DOHH2 (cell line): Measurements from ENCODE around the gene WAC.

Experiments used
- EZH2phosphoT487 ChIP-seq: fragments of 200-600 bp; sonication (generic); IDR thresholded peaks from 2 replicates; pipeline ENCODE4 v1.6.1; 2017; ENCODE audit warnings: borderline replicate concordance, mild to moderate bottlenecking, antibody characterized with exemption, low read length, moderate library complexity, mixed read lengths
- TF ChIP-seq, protein P1 (sequence below): fragments of 200-600 bp; sonication (generic); IDR thresholded peaks from one replicate; pipeline ENCODE4 v1.5.1; 2014; ENCODE audit warnings: antibody characterized with exemption, mild to moderate bottlenecking, low read depth, low read length; ENCODE audit not compliant: poor library complexity, severe bottlenecking

DNA sequence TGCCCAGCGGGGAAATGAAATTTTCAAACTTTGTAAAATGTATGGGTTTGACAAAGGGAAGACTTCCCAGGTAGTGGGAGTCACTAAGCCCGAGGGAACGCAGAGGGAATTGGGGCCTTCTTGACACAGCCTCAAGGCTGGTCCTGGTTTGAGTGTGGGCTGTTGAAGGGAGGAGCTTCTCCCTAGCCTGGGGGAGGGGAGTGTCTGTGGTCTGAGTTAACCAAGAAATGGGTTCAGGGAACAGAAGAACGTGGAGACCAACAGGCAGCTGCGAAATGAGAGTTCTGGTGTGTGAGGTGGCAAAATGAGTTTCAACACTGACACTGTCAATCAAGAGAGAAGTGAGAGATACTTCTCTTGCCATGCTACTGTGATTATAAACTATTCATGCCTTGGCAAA lies 111.7 kb downstream of the WAC start:
- TF ChIP-seq, protein P1, sequence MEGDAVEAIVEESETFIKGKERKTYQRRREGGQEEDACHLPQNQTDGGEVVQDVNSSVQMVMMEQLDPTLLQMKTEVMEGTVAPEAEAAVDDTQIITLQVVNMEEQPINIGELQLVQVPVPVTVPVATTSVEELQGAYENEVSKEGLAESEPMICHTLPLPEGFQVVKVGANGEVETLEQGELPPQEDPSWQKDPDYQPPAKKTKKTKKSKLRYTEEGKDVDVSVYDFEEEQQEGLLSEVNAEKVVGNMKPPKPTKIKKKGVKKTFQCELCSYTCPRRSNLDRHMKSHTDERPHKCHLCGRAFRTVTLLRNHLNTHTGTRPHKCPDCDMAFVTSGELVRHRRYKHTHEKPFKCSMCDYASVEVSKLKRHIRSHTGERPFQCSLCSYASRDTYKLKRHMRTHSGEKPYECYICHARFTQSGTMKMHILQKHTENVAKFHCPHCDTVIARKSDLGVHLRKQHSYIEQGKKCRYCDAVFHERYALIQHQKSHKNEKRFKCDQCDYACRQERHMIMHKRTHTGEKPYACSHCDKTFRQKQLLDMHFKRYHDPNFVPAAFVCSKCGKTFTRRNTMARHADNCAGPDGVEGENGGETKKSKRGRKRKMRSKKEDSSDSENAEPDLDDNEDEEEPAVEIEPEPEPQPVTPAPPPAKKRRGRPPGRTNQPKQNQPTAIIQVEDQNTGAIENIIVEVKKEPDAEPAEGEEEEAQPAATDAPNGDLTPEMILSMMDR: no peak
- TF ChIP-seq EZH2phosphoT487: no peak
